GM18861 (cell line): ENCODE results near the gene TNS4.

Experiments used
- ATAC-seq: cut with Tn5 transposase; IDR thresholded peaks from one replicate; pipeline ENCODE4 v1.9.1; 2021; ENCODE audit not compliant: unreplicated experiment

TNS4 gene

GRCh38 chr17:40473573-40474365 lies 27.7 kb downstream of the TNS4 start:
- ATAC-seq, result no peak

GRCh38 chr17:40472733-40473452 lies 28.5 kb downstream of the TNS4 start:
- no peak for ATAC-seq

GRCh38 chr17:40471846-40472732 lies 29.3 kb downstream of the TNS4 start:
- no peak for ATAC-seq

GRCh38 chr17:40470932-40471828 lies 30.2 kb downstream of the TNS4 start:
- ATAC-seq, result no peak

GRCh38 chr17:40469805-40470675 lies 31.4 kb downstream of the TNS4 start:
- ATAC-seq, result no peak

GRCh38 chr17:40468560-40468959 lies 32.9 kb downstream of the TNS4 start:
- no peak for ATAC-seq

- no peak for ATAC-seq
These were observed 34.0 kb downstream of the TNS4 start for GRCh38 chr17:40467281-40467867.

- no peak for ATAC-seq
These were observed 35.0 kb downstream of the TNS4 start for GRCh38 chr17:40466298-40466971.

- ATAC-seq, result no peak
These were observed 37.0 kb downstream of the TNS4 start for GRCh38 chr17:40464392-40464855.

- ATAC-seq, result no peak
These were observed 38.3 kb downstream of the TNS4 start for GRCh38 chr17:40463122-40463550.

GRCh38 chr17:40462343-40463121 lies 38.9 kb downstream of the TNS4 start:
- no peak for ATAC-seq

GRCh38 chr17:40461732-40462342 lies 39.6 kb downstream of the TNS4 start:
- ATAC-seq, result no peak

GRCh38 chr17:40460968-40461731 lies 40.3 kb downstream of the TNS4 start:
- ATAC-seq, result no peak

- ATAC-seq, result no peak
These were observed 40.8 kb downstream of the TNS4 start for GRCh38 chr17:40460604-40460967.

- no peak for ATAC-seq
These were observed 41.5 kb downstream of the TNS4 start for GRCh38 chr17:40459636-40460603.
